Testis (tissue), 3 donors: ENCODE data around the gene MYCN. TPM values are rescaled to one million over a fixed set of nuclear protein-coding genes. Genes with fewer than 3 reads are reported as not detected.

ENCODE experiments used
- DNase-seq: peaks from one replicate; pipeline ENCODE4 v3.0.0-alpha.2; 2019
- H3K27ac ChIP-seq, 2 donors: fragments of 200-600 bp; sonication (generic); one replicate each; pipeline ENCODE4 v1.5.1; 2019
- H3K27me3 ChIP-seq: fragments of 200-600 bp; sonication (generic); one replicate; pipeline ENCODE4 v1.5.1; 2019
- H3K36me3 ChIP-seq: fragments of 200-600 bp; sonication (generic); one replicate; pipeline ENCODE4 v1.5.1; 2017; ENCODE audit warnings: low read depth; ENCODE audit errors: missing control alignments
- H3K4me1 ChIP-seq: fragments of 200-600 bp; sonication (generic); one replicate; pipeline ENCODE4 v1.5.1; 2019
- H3K4me3 ChIP-seq, 2 donors: fragments of 200-600 bp; sonication (generic); one replicate each; pipeline ENCODE4 v1.5.1; 2017 to 2019
- H3K9me3 ChIP-seq: fragments of 200-600 bp; sonication (generic); one replicate; pipeline ENCODE4 v1.5.1; 2017
- POLR2A ChIP-seq: fragments of 450-650 bp; IDR thresholded peaks from one replicate; pipeline ENCODE4 v1.6.1; 2017; ENCODE audit warnings: antibody characterized with exemption, mild to moderate bottlenecking, moderate library complexity
- WGBS, 2 donors: methylation state at CpG; one replicate each; pipeline ENCODE4 v1.1.5; 2018; 5-methylcytosine and 5-hydroxymethylcytosine counted together
- intact Hi-C: fragments of 100-400 bp; cut with DNase I; formaldehyde crosslinking; loops from one replicate; pipeline ENCODE4 v1.15.1; 2023; ENCODE audit warnings: low total_unique reads
- polyA plus RNA-seq: library from polyadenylated mRNA; stranded (reverse); fragments of 350-450 nt; fragmentation: Illumina TruSeq; extraction: RNeasy Lipid Tissue Mini Kit (QIAGEN cat#74804); gene quantifications from one replicate; pipeline ENCODE4 v1.2.3, GENCODE V29; 2014; ENCODE audit warnings: low read depth, low replicate concordance; ENCODE audit not compliant: insufficient read depth
- total RNA-seq, 2 donors: library from RNA; depleted of rRNA; stranded (reverse); fragments of >200 nt; gene quantifications; one replicate each; pipeline ENCODE4 v1.2.3, GENCODE V29; 2016
- TF ChIP-seq, protein P1 (sequence below), 3 experiments: fragments of 450-650 bp in 2 of 3; fragments of 200-600 bp in 1 of 3; sonication (generic) in 1 of 3; IDR thresholded peaks; one replicate each; pipeline ENCODE4 v1.5.1; 2016 to 2019; ENCODE audit warnings: antibody characterized with exemption in 3 of 3, mild to moderate bottlenecking in 2 of 3, moderate library complexity in 1 of 3

MYCN gene
- total and polyA plus RNA-seq, 3 donors from 2014 or later: 6.9 to 8.1 (median 6.9) TPM

DNA sequence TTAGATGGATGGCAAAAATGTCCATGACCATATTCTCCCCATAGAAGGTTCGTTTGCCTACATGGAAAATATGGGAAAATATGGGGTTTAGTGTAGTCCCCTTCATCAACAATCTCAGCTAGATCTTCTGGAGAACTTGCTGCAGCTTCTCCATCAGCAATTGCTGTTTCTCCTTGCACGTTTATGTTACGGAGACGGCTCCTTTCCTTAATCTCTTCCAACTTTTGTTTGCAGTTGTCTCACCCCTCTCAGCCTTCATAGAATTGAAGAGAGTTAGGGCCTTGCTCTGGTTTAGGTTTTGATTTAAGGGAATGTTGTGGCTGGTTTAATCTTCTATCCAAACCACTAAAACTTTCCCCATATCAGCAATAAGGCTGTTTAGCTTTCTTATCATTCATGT is 28.9 kb downstream of the MYCN start:
- TF ChIP-seq, protein P1, sequence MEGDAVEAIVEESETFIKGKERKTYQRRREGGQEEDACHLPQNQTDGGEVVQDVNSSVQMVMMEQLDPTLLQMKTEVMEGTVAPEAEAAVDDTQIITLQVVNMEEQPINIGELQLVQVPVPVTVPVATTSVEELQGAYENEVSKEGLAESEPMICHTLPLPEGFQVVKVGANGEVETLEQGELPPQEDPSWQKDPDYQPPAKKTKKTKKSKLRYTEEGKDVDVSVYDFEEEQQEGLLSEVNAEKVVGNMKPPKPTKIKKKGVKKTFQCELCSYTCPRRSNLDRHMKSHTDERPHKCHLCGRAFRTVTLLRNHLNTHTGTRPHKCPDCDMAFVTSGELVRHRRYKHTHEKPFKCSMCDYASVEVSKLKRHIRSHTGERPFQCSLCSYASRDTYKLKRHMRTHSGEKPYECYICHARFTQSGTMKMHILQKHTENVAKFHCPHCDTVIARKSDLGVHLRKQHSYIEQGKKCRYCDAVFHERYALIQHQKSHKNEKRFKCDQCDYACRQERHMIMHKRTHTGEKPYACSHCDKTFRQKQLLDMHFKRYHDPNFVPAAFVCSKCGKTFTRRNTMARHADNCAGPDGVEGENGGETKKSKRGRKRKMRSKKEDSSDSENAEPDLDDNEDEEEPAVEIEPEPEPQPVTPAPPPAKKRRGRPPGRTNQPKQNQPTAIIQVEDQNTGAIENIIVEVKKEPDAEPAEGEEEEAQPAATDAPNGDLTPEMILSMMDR (IDR thresholded peaks at IDR 0.05): no peak
- TF ChIP-seq POLR2A: no peak
- DNase-seq: no peak
- Histone ChIP-seq H3K27ac (no peak overlapping the region), H3K9me3 (no peaks in the 10 kb centered on the region), H3K4me1 (no peaks in the 10 kb centered on the region), H3K36me3 (no peaks in the 10 kb centered on the region), H3K4me3 (no peak overlapping the region), H3K27me3 (no peaks in the 10 kb centered on the region)
- WGBS, 2 donors: 85 to 87% methylated on average over 4 of the region's 4 CpGs
- intact Hi-C loops: no loop called here

DNA sequence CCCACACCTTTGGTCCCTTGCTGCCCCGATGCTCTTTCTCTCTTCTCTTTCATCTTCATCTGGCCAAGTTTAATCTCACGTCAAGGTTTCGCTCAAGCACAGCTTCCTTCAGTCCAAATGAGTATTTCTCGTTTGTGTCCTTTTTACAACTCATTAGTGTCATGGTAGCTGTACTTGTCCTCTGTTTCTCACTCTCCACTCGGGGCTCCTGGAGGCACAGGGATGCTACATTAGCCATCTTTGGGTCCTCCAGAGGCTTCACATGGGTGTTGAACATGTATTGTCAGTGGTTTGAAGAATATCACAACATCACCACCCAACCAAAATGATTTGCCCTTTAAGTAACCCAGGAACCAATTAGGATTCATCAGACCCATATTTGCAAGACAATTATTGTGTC is 30.4 kb downstream of the MYCN start:
- no peak for TF ChIP-seq POLR2A
- TF ChIP-seq, protein P1 (IDR thresholded peaks at IDR 0.05): no peak
- no peaks in the 10 kb centered on the region for H3K9me3 ChIP-seq
- DNase-seq: no peak
- WGBS, 2 donors: 73 to 80% methylated on average over 5 of the region's 5 CpGs
- H3K4me3 ChIP-seq: no peak overlapping the region
- intact Hi-C loops: no loop called here
- H3K27me3 ChIP-seq: no peaks in the 10 kb centered on the region
- no peak overlapping the region for H3K27ac ChIP-seq
- H3K4me1 ChIP-seq: no peaks in the 10 kb centered on the region
- H3K36me3 ChIP-seq: no peaks in the 10 kb centered on the region

DNA sequence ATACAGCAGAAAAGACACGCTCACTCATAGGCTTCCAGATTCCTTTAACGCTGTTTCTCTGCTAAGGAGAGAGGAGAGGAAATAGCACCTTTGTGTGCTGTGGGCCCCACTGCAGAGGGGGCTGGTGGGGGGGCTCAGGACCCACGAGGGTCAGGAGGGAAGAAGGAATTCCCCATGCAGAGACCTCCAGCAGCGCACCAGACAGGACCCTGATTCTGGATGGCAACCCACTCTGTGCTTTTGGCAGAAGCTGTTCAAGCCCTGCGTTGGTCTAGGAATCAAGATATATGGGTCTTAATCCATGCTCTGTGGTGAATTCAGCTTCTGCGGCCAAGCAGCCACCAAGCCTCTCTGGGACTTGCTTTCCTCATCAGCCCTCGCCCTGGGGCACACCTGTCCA is 31.0 kb downstream of the MYCN start:
- H3K9me3 ChIP-seq: no peaks in the 10 kb centered on the region
- H3K36me3 ChIP-seq: no peaks in the 10 kb centered on the region
- 71 to 75% methylated on average over 7 of the region's 7 CpGs for WGBS, 2 donors
- H3K27ac ChIP-seq: no peak overlapping the region
- H3K4me1 ChIP-seq: no peaks in the 10 kb centered on the region
- H3K27me3 ChIP-seq: no peaks in the 10 kb centered on the region
- no peak for DNase-seq
- H3K4me3 ChIP-seq: no peak overlapping the region
- intact Hi-C loops: no loop called here
- TF ChIP-seq POLR2A: no peak
- TF ChIP-seq, protein P1 (IDR thresholded peaks at IDR 0.05): no peak

DNA sequence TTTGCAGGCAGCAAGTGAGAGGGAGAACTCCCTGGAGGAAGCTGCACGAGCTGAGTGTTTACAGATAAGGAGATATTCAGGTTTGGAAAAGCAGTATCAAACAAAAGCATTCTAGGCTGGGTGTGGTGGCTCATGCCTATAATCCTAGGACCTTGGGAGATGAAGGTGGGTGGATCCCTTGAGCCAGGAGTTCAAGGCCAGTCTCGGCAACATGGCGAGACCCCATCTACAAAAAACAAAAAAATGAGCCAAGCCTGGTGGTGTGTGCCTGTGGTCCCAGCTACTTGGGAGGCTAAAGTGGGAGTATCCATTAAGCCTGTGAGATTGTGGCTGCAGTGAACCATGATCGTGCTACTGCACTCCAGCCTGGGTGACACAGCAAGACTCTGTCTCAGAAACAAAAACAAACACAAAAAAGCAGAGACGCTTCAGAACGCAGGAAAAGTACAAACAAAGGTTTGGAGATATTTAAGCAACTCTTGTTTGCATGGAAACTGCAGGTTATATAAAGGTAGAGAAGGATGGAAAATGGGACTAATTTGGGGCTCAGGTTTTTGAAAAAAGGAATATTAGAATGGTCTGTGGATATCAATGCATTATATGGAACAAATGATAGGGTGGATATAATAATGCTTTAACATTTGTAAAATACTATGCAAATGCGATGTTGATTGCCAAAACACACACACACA is 31.6 kb downstream of the MYCN start:
- intact Hi-C loops: no loop called here
- Histone ChIP-seq H3K27me3 (no peaks in the 10 kb centered on the region), H3K4me3 (no peak overlapping the region), H3K9me3 (no peaks in the 10 kb centered on the region), H3K4me1 (no peaks in the 10 kb centered on the region), H3K36me3 (no peaks in the 10 kb centered on the region), H3K27ac (no peak overlapping the region)
- DNase-seq: no peak
- 62 to 70% methylated on average over 7 of the region's 7 CpGs for WGBS, 2 donors
- no peak for TF ChIP-seq POLR2A
- TF ChIP-seq, protein P1 (IDR thresholded peaks at IDR 0.05): no peak
